Astrocyte (in vitro differentiated cells and primary cell): ENCODE measurements around the gene NSUN7.

ENCODE experiments used
- EZH2 ChIP-seq: IDR thresholded peaks from 2 replicates; pipeline ENCODE4 v1.6.1; 2012; ENCODE audit warnings: mild to moderate bottlenecking, low read length, inconsistent platforms; ENCODE audit not compliant: insufficient read depth
- TF ChIP-seq, protein P1 (sequence below): IDR thresholded peaks from 2 replicates; pipeline ENCODE4 v1.5.1; 2011; ENCODE audit warnings: low read depth, mild to moderate bottlenecking, inconsistent platforms, low read length, moderate library complexity; ENCODE audit not compliant: insufficient read depth

GRCh38 chr4:40733752-40734151 lies 16.0 kb upstream of the NSUN7 start:
- TF ChIP-seq, protein P1, sequence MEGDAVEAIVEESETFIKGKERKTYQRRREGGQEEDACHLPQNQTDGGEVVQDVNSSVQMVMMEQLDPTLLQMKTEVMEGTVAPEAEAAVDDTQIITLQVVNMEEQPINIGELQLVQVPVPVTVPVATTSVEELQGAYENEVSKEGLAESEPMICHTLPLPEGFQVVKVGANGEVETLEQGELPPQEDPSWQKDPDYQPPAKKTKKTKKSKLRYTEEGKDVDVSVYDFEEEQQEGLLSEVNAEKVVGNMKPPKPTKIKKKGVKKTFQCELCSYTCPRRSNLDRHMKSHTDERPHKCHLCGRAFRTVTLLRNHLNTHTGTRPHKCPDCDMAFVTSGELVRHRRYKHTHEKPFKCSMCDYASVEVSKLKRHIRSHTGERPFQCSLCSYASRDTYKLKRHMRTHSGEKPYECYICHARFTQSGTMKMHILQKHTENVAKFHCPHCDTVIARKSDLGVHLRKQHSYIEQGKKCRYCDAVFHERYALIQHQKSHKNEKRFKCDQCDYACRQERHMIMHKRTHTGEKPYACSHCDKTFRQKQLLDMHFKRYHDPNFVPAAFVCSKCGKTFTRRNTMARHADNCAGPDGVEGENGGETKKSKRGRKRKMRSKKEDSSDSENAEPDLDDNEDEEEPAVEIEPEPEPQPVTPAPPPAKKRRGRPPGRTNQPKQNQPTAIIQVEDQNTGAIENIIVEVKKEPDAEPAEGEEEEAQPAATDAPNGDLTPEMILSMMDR, result no peak
- no peak for TF ChIP-seq EZH2
